Transverse colon (tissue), 3 donors: ENCODE measurements around the gene HTR2B.

Experiments used
- POLR2A ChIP-seq: fragments of 450-650 bp; IDR thresholded peaks from one replicate; pipeline ENCODE4 v1.6.1; 2016; ENCODE audit warnings: antibody characterized with exemption, mild to moderate bottlenecking, moderate library complexity
- POLR2AphosphoS5 ChIP-seq, 3 donors: sonication (generic); formaldehyde crosslinking; IDR thresholded peaks; one replicate each; pipeline ENCODE4 v1.6.1; 2016; ENCODE audit warnings: antibody characterized with exemption in 3 of 3

DNA sequence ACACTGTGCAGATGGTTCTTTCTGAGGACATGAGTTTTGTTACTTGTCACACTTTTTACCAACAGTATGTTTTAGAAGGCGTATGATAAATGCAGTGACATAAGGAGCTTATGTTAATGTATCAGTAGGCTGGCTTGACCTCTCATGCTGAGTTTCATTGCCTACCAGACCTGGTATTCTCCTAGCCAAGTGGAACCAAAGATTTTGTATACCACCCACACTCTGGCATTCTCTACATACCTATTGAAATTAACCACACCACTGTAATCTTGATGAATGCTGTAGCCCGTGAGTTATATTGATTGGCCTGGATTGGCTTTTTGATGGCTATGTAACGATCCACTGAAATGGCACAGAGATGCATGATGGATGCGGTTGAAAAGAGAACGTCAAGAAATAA lies 11.4 kb downstream of the HTR2B start:
- TF ChIP-seq POLR2A (no peak), POLR2AphosphoS5 (IDR thresholded peaks at IDR 0.05) (no peak)
